Ovary (tissue), 9 donors: ENCODE data around the gene DHODH. TPM values are rescaled to one million over a fixed set of nuclear protein-coding genes. Genes with fewer than 3 reads are reported as not detected.

ENCODE experiments used
- DNase-seq, 5 donors: peaks; one replicate each; pipeline ENCODE4 v3.0.0-alpha.2; 2019 to 2020
- H3K27ac ChIP-seq, 2 donors: fragments of 200-600 bp; one replicate each; pipeline versions ENCODE4 v1.5.1 to v1.8.0; 2019 to 2022
- H3K27me3 ChIP-seq: fragments of 200-600 bp; one replicate; pipeline ENCODE4 v1.8.0; 2022
- H3K36me3 ChIP-seq: fragments of 200-600 bp; sonication (generic); one replicate; pipeline ENCODE4 v1.5.1; 2019
- H3K4me1 ChIP-seq: one replicate; pipeline ENCODE4 v1.8.1; 2013; ENCODE audit warnings: mild to moderate bottlenecking, moderate library complexity; ENCODE audit not compliant: insufficient read depth
- H3K4me3 ChIP-seq: fragments of 200-600 bp; sonication (generic); one replicate; pipeline ENCODE4 v1.5.1; 2017
- H3K9me3 ChIP-seq, 2 donors: fragments of 200-600 bp in 1 of 2; sonication (generic) in 1 of 2; one replicate each; pipeline versions ENCODE4 v1.5.1 to v1.8.1; 2013 to 2019; ENCODE audit warnings: mild to moderate bottlenecking in 1 of 2, moderate library complexity in 1 of 2
- EP300 ChIP-seq: sonication (generic); formaldehyde crosslinking; IDR thresholded peaks from one replicate; pipeline ENCODE4 v1.6.1; 2017; ENCODE audit warnings: antibody characterized with exemption
- POLR2A ChIP-seq: fragments of 450-650 bp; IDR thresholded peaks from one replicate; pipeline ENCODE4 v1.6.1; 2017; ENCODE audit warnings: antibody characterized with exemption, mild to moderate bottlenecking, moderate library complexity
- WGBS, 3 donors: extraction: QIAGEN DNeasy Blood & Tissue Kit in 1 of 3; methylation state at CpG; one replicate each; pipeline versions ENCODE4 v1.1.5 to v1.1.7; 2013 to 2017; 5-methylcytosine and 5-hydroxymethylcytosine counted together
- intact Hi-C, 4 donors: fragments of 100-400 bp; cut with DNase I; formaldehyde crosslinking; loops; one replicate each; pipeline versions ENCODE4 v1.11.0 to v1.15.1; 2022 to 2023
- polyA plus RNA-seq, 2 donors: library from polyadenylated mRNA; stranded (reverse); fragments of 200-250 nt in 1 of 2; fragments of 350-450 nt in 1 of 2; fragmentation: Illumina TruSeq in 1 of 2; extraction: RNeasy Lipid Tissue Mini Kit (QIAGEN cat#74804) in 1 of 2; gene quantifications; one replicate each; pipeline ENCODE4 v1.2.3, GENCODE V29; 2013 to 2014
- total RNA-seq, 7 donors: library from RNA; depleted of rRNA in 2 of 7; stranded (reverse); fragments of >200 nt in 2 of 7; fragmentation: NEBNext Ultra II Directional in 3 of 7; extraction: Animal tissue kit (Norgen Biotek cat#: 25700) in 3 of 7; gene quantifications; one replicate each; pipeline versions ENCODE4 v1.1.0 to v1.2.4, GENCODE V29; 2016 to 2023
- TF ChIP-seq, protein P1 (sequence below), 3 donors: fragments of 450-650 bp in 2 of 3; fragments of 200-600 bp in 1 of 3; IDR thresholded peaks; one replicate each; pipeline versions ENCODE4 v1.5.1 to v1.8.0; 2016 to 2022; ENCODE audit warnings: antibody characterized with exemption in 3 of 3, mild to moderate bottlenecking in 1 of 3
- donor health status: DM: no; HTN: no; CAD: no; lungs with moderate emphysema.
- donor health status: DM: no; HTN: no; CAD: no.
- donor health status: Bipolar disorder and iron deficiency.
- donor health status: DM: yes; HTN: yes; CAD: no.
- donor health status: DM: no; HTN: no; CAD: no.
- donor health status: DM: yes; HTN: yes; CAD: no.

Gene DHODH
- total and polyA plus RNA-seq, 9 donors = 3.2 to 13.0 (median 9.4) TPM

- intact Hi-C loops = no loop called here
- Histone ChIP-seq H3K9me3 (no peaks in the 10 kb centered on the region), H3K36me3 (no peaks in the 10 kb centered on the region), H3K4me3 (no peak overlapping the region), H3K4me1 (no peaks in the 10 kb centered on the region), H3K27ac (no peak overlapping the region), H3K27me3 (no peaks in the 10 kb centered on the region)
- DNase-seq = no peak
- TF ChIP-seq, protein P1, sequence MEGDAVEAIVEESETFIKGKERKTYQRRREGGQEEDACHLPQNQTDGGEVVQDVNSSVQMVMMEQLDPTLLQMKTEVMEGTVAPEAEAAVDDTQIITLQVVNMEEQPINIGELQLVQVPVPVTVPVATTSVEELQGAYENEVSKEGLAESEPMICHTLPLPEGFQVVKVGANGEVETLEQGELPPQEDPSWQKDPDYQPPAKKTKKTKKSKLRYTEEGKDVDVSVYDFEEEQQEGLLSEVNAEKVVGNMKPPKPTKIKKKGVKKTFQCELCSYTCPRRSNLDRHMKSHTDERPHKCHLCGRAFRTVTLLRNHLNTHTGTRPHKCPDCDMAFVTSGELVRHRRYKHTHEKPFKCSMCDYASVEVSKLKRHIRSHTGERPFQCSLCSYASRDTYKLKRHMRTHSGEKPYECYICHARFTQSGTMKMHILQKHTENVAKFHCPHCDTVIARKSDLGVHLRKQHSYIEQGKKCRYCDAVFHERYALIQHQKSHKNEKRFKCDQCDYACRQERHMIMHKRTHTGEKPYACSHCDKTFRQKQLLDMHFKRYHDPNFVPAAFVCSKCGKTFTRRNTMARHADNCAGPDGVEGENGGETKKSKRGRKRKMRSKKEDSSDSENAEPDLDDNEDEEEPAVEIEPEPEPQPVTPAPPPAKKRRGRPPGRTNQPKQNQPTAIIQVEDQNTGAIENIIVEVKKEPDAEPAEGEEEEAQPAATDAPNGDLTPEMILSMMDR (IDR thresholded peaks at IDR 0.05) = no peak
- TF ChIP-seq POLR2A = no peak
- TF ChIP-seq EP300 = no peak
- WGBS, 3 donors = 59 to 74% (median 61%) methylated on average over 6 of the region's 6 CpGs
These were observed 16.4 kb downstream of the DHODH start for GRCh38 chr16:72024862-72025382.

DNA sequence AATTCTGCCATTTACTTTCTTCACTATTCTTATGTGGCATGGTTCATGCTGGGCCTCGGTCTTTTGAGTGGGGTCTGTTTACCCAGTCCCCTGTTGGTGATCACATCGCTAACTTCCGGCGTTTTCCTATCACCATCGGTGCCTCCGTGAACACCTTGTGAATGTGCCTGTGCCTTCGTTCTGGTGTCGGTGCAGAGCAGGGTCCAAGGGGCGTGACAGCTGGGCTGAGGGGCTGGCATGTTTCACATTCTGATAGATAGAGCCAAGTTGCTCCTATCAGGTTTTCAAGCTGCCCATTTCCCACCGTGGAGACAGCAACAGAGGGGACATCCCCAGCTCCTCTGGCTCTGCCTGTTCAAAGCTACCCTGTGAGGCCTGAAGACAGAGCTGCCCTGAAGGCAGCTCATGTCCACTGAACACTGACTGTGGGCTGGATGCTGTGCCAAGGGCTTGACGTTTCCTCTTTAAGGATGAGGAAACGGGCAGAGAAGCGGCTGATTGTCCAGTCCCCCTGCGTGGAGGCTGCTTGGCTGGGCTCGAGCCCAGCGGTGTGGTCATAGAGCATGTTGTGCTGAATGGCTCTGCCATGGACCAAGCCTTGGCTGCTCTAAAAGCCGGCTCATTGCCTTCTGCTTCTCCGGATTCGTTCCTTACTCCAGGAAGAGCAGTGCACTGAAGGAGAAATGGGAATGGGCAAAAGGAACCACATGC, 17.0 kb downstream of the DHODH start:
- TF ChIP-seq, protein P1 (IDR thresholded peaks at IDR 0.05) = no peak
- no peaks in the 10 kb centered on the region for H3K9me3 ChIP-seq
- H3K4me3 ChIP-seq = no peak overlapping the region
- no peaks in the 10 kb centered on the region for H3K27me3 ChIP-seq
- WGBS, 3 donors = 82 to 85% (median 83%) methylated on average over 19 of the region's 19 CpGs
- intact Hi-C loops = no loop called here
- no peak for DNase-seq
- no peak overlapping the region for H3K27ac ChIP-seq
- H3K4me1 ChIP-seq = no peaks in the 10 kb centered on the region
- no peaks in the 10 kb centered on the region for H3K36me3 ChIP-seq

GRCh38 chr16:72027669-72028378, 19.3 kb downstream of the DHODH start:
- Histone ChIP-seq H3K36me3 (no peaks in the 10 kb centered on the region), H3K27ac (no peak overlapping the region), H3K27me3 (no peaks in the 10 kb centered on the region), H3K4me3 (no peak overlapping the region), H3K9me3 (no peaks in the 10 kb centered on the region), H3K4me1 (no peaks in the 10 kb centered on the region)
- 88 to 90% (median 88%) methylated on average over 6 of the region's 6 CpGs for WGBS, 3 donors
- DNase-seq = no peak
- intact Hi-C loops = no loop called here
- TF ChIP-seq, protein P1 (IDR thresholded peaks at IDR 0.05) = no peak
- TF ChIP-seq POLR2A = no peak
- no peak for TF ChIP-seq EP300

DNA sequence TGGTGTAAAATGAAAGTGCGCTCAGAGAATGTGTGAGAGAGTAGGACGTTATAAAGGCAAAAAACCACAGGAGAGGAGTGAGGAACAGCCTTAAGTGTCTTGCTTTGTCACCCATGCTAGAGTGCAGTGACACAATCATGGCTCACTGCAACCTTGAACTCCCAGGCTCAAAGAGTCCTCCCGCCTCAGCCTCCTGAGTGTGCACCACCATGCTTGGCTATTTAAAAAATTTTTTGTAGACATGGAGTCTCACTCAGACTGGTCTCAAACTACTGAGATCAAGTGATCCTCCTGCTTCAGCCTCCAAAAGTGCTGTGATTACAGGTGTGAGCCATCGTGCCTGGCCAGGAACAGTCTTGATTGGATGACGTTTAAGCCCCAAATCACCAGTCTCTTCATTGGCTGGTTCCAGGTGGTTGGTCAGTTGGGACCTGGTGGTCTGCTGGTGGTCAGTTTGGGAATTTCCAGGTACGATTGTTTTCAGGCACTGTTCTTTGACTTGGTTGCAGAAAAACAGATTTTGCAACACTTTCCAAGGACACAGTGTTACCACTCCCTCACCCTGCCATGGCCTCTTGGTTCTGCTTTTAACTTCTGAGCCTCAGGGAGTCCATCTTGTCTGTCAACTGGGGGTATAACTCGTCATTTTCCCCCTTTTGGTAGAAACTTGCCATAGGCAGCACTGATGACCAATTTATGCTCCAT, 21.2 kb downstream of the DHODH start:
- TF ChIP-seq POLR2A (no peak), EP300 (no peak)
- TF ChIP-seq, protein P1 (IDR thresholded peaks at IDR 0.05) = no peak
- H3K36me3 ChIP-seq = no peaks in the 10 kb centered on the region
- no peaks in the 10 kb centered on the region for H3K9me3 ChIP-seq
- 85 to 89% (median 89%) methylated on average over 7 of the region's 7 CpGs for WGBS, 3 donors
- intact Hi-C loops = no loop called here
- no peaks in the 10 kb centered on the region for H3K27me3 ChIP-seq
- H3K27ac ChIP-seq = no peak overlapping the region
- H3K4me3 ChIP-seq = no peak overlapping the region
- H3K4me1 ChIP-seq = no peaks in the 10 kb centered on the region
- no peak for DNase-seq
